BE2C (cell line): ENCODE measurements around the gene TRAF3IP1.
"Not testable (repeated sequence)": the region's sequence is repeated elsewhere in the genome, so short reads cannot be mapped to it uniquely, and the experiment has no call there.

Source experiments
- DNase-seq: peaks from one replicate; pipeline ENCODE4 v3.0.0-alpha.2; 2020
- H3K27me3 ChIP-seq: fragments of 250-450 bp; sonication (Bioruptor Pico); 2 replicates; pipeline ENCODE4 v1.5.1; 2020; ENCODE audit warnings: mild to moderate bottlenecking
- H3K36me3 ChIP-seq: fragments of 250-450 bp; sonication (Bioruptor Pico); 2 replicates; pipeline ENCODE4 v1.5.1; 2020; ENCODE audit warnings: mild to moderate bottlenecking
- H3K4me1 ChIP-seq: fragments of 250-450 bp; sonication (Bioruptor Pico); 2 replicates; pipeline ENCODE4 v1.5.1; 2020
- H3K4me3 ChIP-seq: 2 replicates; pipeline ENCODE4 v1.5.1; 2011; ENCODE audit warnings: low read depth, low read length
- H3K9me3 ChIP-seq: fragments of 250-450 bp; sonication (Bioruptor Pico); 2 replicates; pipeline ENCODE4 v1.5.1; 2020
- CTCF ChIP-seq: IDR thresholded peaks from 2 replicates; pipeline ENCODE4 v1.5.1; 2012; ENCODE audit warnings: mild to moderate bottlenecking, low read depth, low read length

TRAF3IP1 gene

GRCh38 chr2:238305965-238306671 lies 14.2 kb upstream of the TRAF3IP1 start:
- H3K36me3 ChIP-seq, result no peaks in the 10 kb centered on the region; the same call in 1 of the 2 replicates
- no peaks in the 10 kb centered on the region for H3K4me1 ChIP-seq
- H3K27me3 ChIP-seq, result no peaks in the 10 kb centered on the region
- no peak for TF ChIP-seq CTCF
- no peak for DNase-seq
- H3K9me3 ChIP-seq, result no peaks in the 10 kb centered on the region
- no peak overlapping the region for H3K4me3 ChIP-seq

GRCh38 chr2:238306672-238306998 lies 13.7 kb upstream of the TRAF3IP1 start:
- no peaks in the 10 kb centered on the region; the same call in 1 of the 2 replicates for H3K36me3 ChIP-seq
- no peak overlapping the region for H3K4me3 ChIP-seq

GRCh38 chr2:238308177-238308576 lies 12.1 kb upstream of the TRAF3IP1 start:
- peak; percentile 51 for TF ChIP-seq CTCF
- Histone ChIP-seq H3K36me3 (no peaks in the 10 kb centered on the region; the same call in 1 of the 2 replicates), H3K4me1 (no peaks in the 10 kb centered on the region), H3K27me3 (no peaks in the 10 kb centered on the region), H3K9me3 (no peaks in the 10 kb centered on the region), H3K4me3 (no peak overlapping the region)
- DNase-seq, result no peak

More at GRCh38 chr2:238306672-238306998, 13.7 kb upstream of the TRAF3IP1 start:
- no peak for DNase-seq
- Histone ChIP-seq H3K9me3 (no peaks in the 10 kb centered on the region), H3K27me3 (no peaks in the 10 kb centered on the region), H3K4me1 (no peaks in the 10 kb centered on the region)
- TF ChIP-seq CTCF, result no peak

- not testable (repeated sequence) for H3K27me3 ChIP-seq, H3K4me1 ChIP-seq, H3K36me3 ChIP-seq, H3K9me3 ChIP-seq, DNase-seq, H3K4me3 ChIP-seq
These were observed 9.6 kb upstream of the TRAF3IP1 start for GRCh38 chr2:238310721-238311120.

- no peak for DNase-seq
- Histone ChIP-seq H3K27me3 (no peaks in the 10 kb centered on the region), H3K36me3 (no peaks in the 10 kb centered on the region), H3K9me3 (no peaks in the 10 kb centered on the region), H3K4me3 (no peak overlapping the region), H3K4me1 (no peaks in the 10 kb centered on the region)
- TF ChIP-seq CTCF, result no peak
These were observed 6.9 kb upstream of the TRAF3IP1 start for GRCh38 chr2:238313289-238313990.

GRCh38 chr2:238313991-238314350 lies 6.3 kb upstream of the TRAF3IP1 start:
- Histone ChIP-seq H3K36me3 (no peaks in the 10 kb centered on the region), H3K4me3 (no peak overlapping the region), H3K4me1 (no peaks in the 10 kb centered on the region), H3K9me3 (no peaks in the 10 kb centered on the region), H3K27me3 (no peaks in the 10 kb centered on the region)
- TF ChIP-seq CTCF, result no peak
- no peak for DNase-seq
